Fibroblast of lung (primary cell): ENCODE data around the gene SEPTIN2. TPM values are rescaled to one million over a fixed set of nuclear protein-coding genes. Genes with fewer than 3 reads are reported as not detected.
A peak's percentile ranks its signal among the peaks of the same experiment; 100 is the strongest.
"Not testable (repeated sequence)": the region's sequence is repeated elsewhere in the genome, so short reads cannot be mapped to it uniquely, and the experiment has no call there.

Experiments used
- DNase-seq, 2 donors: peaks; one replicate each; pipeline versions ENCODE4 v3.0.0 to v3.0.0-alpha.2; 2010; ENCODE audit warnings: low read depth in 2 of 2
- H2AFZ ChIP-seq: 2 replicates; pipeline ENCODE4 v1.5.1; 2012; ENCODE audit warnings: low read length, control low read depth, inconsistent platforms
- H3K27ac ChIP-seq: 2 replicates; pipeline ENCODE4 v1.5.1; 2011; ENCODE audit warnings: low read length, control low read depth; ENCODE audit not compliant: insufficient read depth
- H3K27me3 ChIP-seq: 2 replicates; pipeline ENCODE4 v1.5.1; 2011; ENCODE audit warnings: mild to moderate bottlenecking, low read length; ENCODE audit not compliant: control insufficient read depth, insufficient read depth
- H3K36me3 ChIP-seq: 2 replicates; pipeline ENCODE4 v1.5.1; 2011; ENCODE audit warnings: low read length; ENCODE audit not compliant: control insufficient read depth, insufficient read depth
- H3K4me1 ChIP-seq: 2 replicates; pipeline ENCODE4 v1.5.1; 2011; ENCODE audit warnings: low read length; ENCODE audit not compliant: control insufficient read depth, insufficient read depth; ENCODE audit errors: extremely low read depth
- H3K4me2 ChIP-seq: 2 replicates; pipeline ENCODE4 v1.5.1; 2011; ENCODE audit warnings: low read length, control low read depth; ENCODE audit not compliant: insufficient read depth; ENCODE audit errors: extremely low read depth
- H3K4me3 ChIP-seq, 4 experiments: fragments of 200-600 bp in 1 of 4; sonication (generic) in 1 of 4; replicated peaks in 1 of 4; 2 replicates each; pipeline ENCODE4 v1.5.1; 2011 to 2016; ENCODE audit warnings: low read length in 4 of 4, low read depth in 3 of 4, mild to moderate bottlenecking in 3 of 4, control low read depth in 2 of 4, inconsistent platforms in 1 of 4, mixed read lengths in 1 of 4; ENCODE audit not compliant: insufficient read depth in 1 of 4; ENCODE audit errors: control extremely low read depth in 1 of 4
- H3K79me2 ChIP-seq: 2 replicates; pipeline ENCODE4 v1.5.1; 2012; ENCODE audit warnings: mild to moderate bottlenecking, low read length, inconsistent platforms; ENCODE audit not compliant: control insufficient read depth, insufficient read depth
- H3K9ac ChIP-seq: 2 replicates; pipeline ENCODE4 v1.5.1; 2011; ENCODE audit warnings: mild to moderate bottlenecking, low read length, control low read depth; ENCODE audit not compliant: insufficient read depth
- H3K9me3 ChIP-seq: 2 replicates; pipeline ENCODE4 v1.5.1; 2012; ENCODE audit warnings: low read depth, low read length; ENCODE audit not compliant: control insufficient read depth, insufficient read depth
- H4K20me1 ChIP-seq: 2 replicates; pipeline ENCODE4 v1.5.1; 2011; ENCODE audit warnings: low read length; ENCODE audit not compliant: control insufficient read depth, insufficient read depth; ENCODE audit errors: extremely low read depth
- CTCF ChIP-seq, 2 donors: IDR thresholded peaks in 1 of 2; conservative IDR thresholded peaks in 1 of 2; 1 replicate in 1 of 2; 2 replicates in 1 of 2; pipeline ENCODE4 v1.5.1; 2011 to 2012; ENCODE audit warnings: low read length in 2 of 2, control low read depth in 1 of 2, inconsistent platforms in 1 of 2, low read depth in 1 of 2, mild to moderate bottlenecking in 1 of 2
- EZH2 ChIP-seq: IDR thresholded peaks from 2 replicates; pipeline ENCODE4 v1.5.1; 2012; ENCODE audit warnings: low read length, control low read depth, mild to moderate bottlenecking; ENCODE audit errors: missing control alignments
- polyA plus RNA-seq, 2 donors: library from polyadenylated mRNA; depleted of rRNA in 1 of 2; stranded (reverse) in 1 of 2; unstranded in 1 of 2; fragments of >200 nt; gene quantifications; 2 replicates each; pipeline ENCODE4 v1.2.1, GENCODE V29; 2011 to 2012; ENCODE audit warnings: missing spikeins in 1 of 2
- total RNA-seq: library from RNA; depleted of rRNA; stranded (reverse); fragments of >200 nt; gene quantifications from 2 replicates; pipeline ENCODE4 v1.2.1, GENCODE V29; 2014

Gene SEPTIN2
- total and polyA plus RNA-seq, 2 donors (not counting 1 experiment from before 2014, with no cell fraction given): 403 to 927 TPM

GRCh38 chr2:241379481-241380480 is 64.1 kb downstream of the SEPTIN2 start:
- peak; percentile 37 to 42 for DNase-seq
- H4K20me1 ChIP-seq: no peaks in the 10 kb centered on the region
- peaks cover 3% of the 10 kb centered on the region for H3K36me3 ChIP-seq
- H3K9ac ChIP-seq: no peak overlapping the region
- H3K4me3 ChIP-seq: no peak overlapping the region
- no peaks in the 10 kb centered on the region for H3K27me3 ChIP-seq
- H3K4me2 ChIP-seq: peak overlapping the region; percentile 56
- H3K9me3 ChIP-seq: no peaks in the 10 kb centered on the region
- no peak overlapping the region for H2AFZ ChIP-seq
- peak overlapping the region; percentile 75 for H3K27ac ChIP-seq
- H3K79me2 ChIP-seq: peaks cover 12% of the 10 kb centered on the region
- TF ChIP-seq EZH2 (no peak), CTCF (conservative IDR thresholded peaks at IDR 0.05 in 1 of 2, IDR thresholded peaks at IDR 0.05 in 1 of 2; ENCODE audit: low read depth in 1 of 2, low read length in 2 of 2) (no peak)
- H3K4me1 ChIP-seq: peaks cover 10% of the 10 kb centered on the region

DNA sequence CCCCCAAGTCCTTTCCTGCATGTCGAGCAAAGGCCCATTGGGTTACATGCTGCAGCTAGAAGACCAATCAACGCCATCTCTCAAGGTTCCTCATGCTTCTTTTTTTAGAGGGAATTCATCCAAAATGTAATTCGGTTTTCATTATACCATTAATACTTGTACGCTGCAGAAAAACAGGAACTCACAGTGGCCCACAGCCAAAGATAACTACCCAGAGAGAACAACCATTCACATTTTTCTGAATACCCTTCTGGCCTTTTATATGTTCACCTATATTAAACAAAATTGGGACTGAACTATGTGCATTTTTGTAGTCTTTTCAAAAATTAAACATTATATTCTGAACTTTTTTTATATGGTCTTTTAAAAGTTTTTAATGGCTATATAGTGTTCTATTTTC is 66.1 kb downstream of the SEPTIN2 start:
- H2AFZ ChIP-seq: no peak overlapping the region
- H3K9ac ChIP-seq: no peak overlapping the region
- DNase-seq: no peak
- H4K20me1 ChIP-seq: no peaks in the 10 kb centered on the region
- no peak overlapping the region for H3K27ac ChIP-seq
- peaks cover 9% of the 10 kb centered on the region for H3K79me2 ChIP-seq
- no peaks in the 10 kb centered on the region for H3K9me3 ChIP-seq
- peaks cover 3% of the 10 kb centered on the region for H3K36me3 ChIP-seq
- H3K4me2 ChIP-seq: no peak overlapping the region
- peaks cover 10% of the 10 kb centered on the region for H3K4me1 ChIP-seq
- H3K4me3 ChIP-seq: no peak overlapping the region
- TF ChIP-seq EZH2 (no peak), CTCF (conservative IDR thresholded peaks at IDR 0.05 in 1 of 2, IDR thresholded peaks at IDR 0.05 in 1 of 2; ENCODE audit: low read depth in 1 of 2, low read length in 2 of 2) (no peak)
- H3K27me3 ChIP-seq: no peaks in the 10 kb centered on the region

DNA sequence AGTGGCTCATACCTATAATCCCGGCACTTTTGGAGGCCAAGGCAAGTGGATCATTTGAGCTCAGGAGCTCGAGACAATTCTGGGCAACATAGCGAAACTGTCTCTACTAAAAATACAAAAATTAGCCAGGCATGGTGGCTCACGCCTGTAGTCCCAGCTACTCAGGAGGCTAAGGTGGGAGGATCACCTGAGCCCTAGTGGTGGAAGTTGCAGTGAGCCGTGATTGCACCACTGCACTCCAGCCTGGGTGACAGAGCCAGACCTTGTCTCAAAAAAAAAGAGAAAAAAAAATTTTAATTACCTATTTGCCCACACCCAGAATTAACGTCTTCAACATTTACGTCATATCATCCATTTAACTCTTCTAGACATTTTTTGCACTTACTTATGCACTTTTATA is 69.7 kb downstream of the SEPTIN2 start:
- not testable (repeated sequence) for H3K27ac ChIP-seq, H3K36me3 ChIP-seq, H4K20me1 ChIP-seq, H3K4me2 ChIP-seq, H3K27me3 ChIP-seq, H3K9me3 ChIP-seq, H3K79me2 ChIP-seq, H3K9ac ChIP-seq, DNase-seq, H2AFZ ChIP-seq, H3K4me1 ChIP-seq, H3K4me3 ChIP-seq
